ENCODE results near the gene ABCC4. TPM values are rescaled to one million over a fixed set of nuclear protein-coding genes. Genes with fewer than 3 reads are reported as not detected.

ABCC4 gene
- total and polyA plus RNA-seq, 2 donors (not counting 1 experiment from before 2014, with no cell fraction given) = 1.8 to 7.1 TPM

- intact Hi-C loops (cut with micrococcal nuclease) = no loop called here
- POLR2A ChIA-PET = no interaction called here
- no peaks in the 10 kb centered on the region for H3K79me2 ChIP-seq (ENCODE audit: control insufficient read depth, insufficient read depth, low read length)
- CTCF ChIA-PET = no interaction called here
- ATAC-seq (ENCODE audit: low read depth) = no peak
- no peaks in the 10 kb centered on the region for H3K36me3 ChIP-seq (replicated peaks in 1 of 2; ENCODE audit: control extremely low read depth in 1 of 2, control insufficient read depth in 1 of 2, extremely low read depth in 1 of 2, insufficient read depth in 2 of 2, low read length in 1 of 2)
- H3K27me3 Mint-ChIP-seq = peaks cover 17% of the 10 kb centered on the region
- H3K9me3 ChIP-seq (ENCODE audit: control extremely low read depth in 1 of 3, control insufficient read depth in 2 of 3, insufficient read depth in 1 of 3, low read length in 2 of 3) = no peaks in the 10 kb centered on the region
- no peak overlapping the region for H3K4me3 Mint-ChIP-seq
- peaks cover 0 to 3% (median 1%) of the 10 kb centered on the region in 4 experiments for H3K27me3 ChIP-seq (replicated peaks in 1 of 4; ENCODE audit: control extremely low read depth in 1 of 4, control insufficient read depth in 3 of 4, insufficient read depth in 4 of 4, low read length in 3 of 4)
- H3K9me3 Mint-ChIP-seq (ENCODE audit: insufficient read depth) = no peaks in the 10 kb centered on the region
- H3K4me2 ChIP-seq (replicated peaks; ENCODE audit: low read depth, low read length, poor library complexity, severe bottlenecking) = no peak overlapping the region
- no peak overlapping the region for H2AFZ ChIP-seq (ENCODE audit: insufficient read depth, low read depth, low read length, poor library complexity, severe bottlenecking)
- no peak overlapping the region for H3K9ac ChIP-seq (ENCODE audit: low read length)
- H3K4me3 ChIP-seq (ENCODE audit: control extremely low read depth in 1 of 5, extremely low read depth in 1 of 5, insufficient read depth in 1 of 5, low read depth in 2 of 5, low read length in 4 of 5) = no peak overlapping the region
- no peaks in the 10 kb centered on the region for H3K4me1 Mint-ChIP-seq
- H3K27ac Mint-ChIP-seq = no peak overlapping the region
- TF ChIP-seq CTCF (IDR thresholded peaks at IDR 0.05) (no peak), EZH2 (IDR thresholded peaks at IDR 0.05; ENCODE audit: borderline replicate concordance, insufficient read depth, low read depth, low read length, poor library complexity, severe bottlenecking) (no peak)
- no CpG with 5 or more reads among the region's 4 CpGs for WGBS (ENCODE audit: insufficient coverage)
- DNase-seq = no peak
- H4K20me1 ChIP-seq (ENCODE audit: control insufficient read depth, insufficient read depth, low read length, poor library complexity, severe bottlenecking) = no peaks in the 10 kb centered on the region
- no peak overlapping the region for H3K27ac ChIP-seq (ENCODE audit: low read length in 2 of 2)
- no peaks in the 10 kb centered on the region for H3K4me1 ChIP-seq (ENCODE audit: control insufficient read depth in 2 of 2, insufficient read depth in 2 of 2, low read length in 2 of 2)
Measured at GRCh38 chr13:95349267-95349666, 48.0 kb upstream of the ABCC4 start.

- H4K20me1 ChIP-seq (ENCODE audit: control insufficient read depth, insufficient read depth, low read length, poor library complexity, severe bottlenecking) = no peaks in the 10 kb centered on the region
- no peaks in the 10 kb centered on the region for H3K9me3 Mint-ChIP-seq (ENCODE audit: insufficient read depth)
- DNase-seq = no peak
- 100% methylated on average over 1 of the region's 3 CpGs for WGBS (ENCODE audit: insufficient coverage)
- TF ChIP-seq CTCF (IDR thresholded peaks at IDR 0.05) (no peak), EZH2 (IDR thresholded peaks at IDR 0.05; ENCODE audit: borderline replicate concordance, insufficient read depth, low read depth, low read length, poor library complexity, severe bottlenecking) (no peak)
- no peak overlapping the region for H3K27ac ChIP-seq (ENCODE audit: low read length in 2 of 2)
- ChIA-PET POLR2A (no interaction called here), CTCF (no interaction called here)
- intact Hi-C loops (cut with micrococcal nuclease) = no loop called here
- H3K36me3 ChIP-seq (replicated peaks in 1 of 2; ENCODE audit: control extremely low read depth in 1 of 2, control insufficient read depth in 1 of 2, extremely low read depth in 1 of 2, insufficient read depth in 2 of 2, low read length in 1 of 2) = no peaks in the 10 kb centered on the region
- H3K4me1 ChIP-seq (ENCODE audit: control insufficient read depth in 2 of 2, insufficient read depth in 2 of 2, low read length in 2 of 2) = no peaks in the 10 kb centered on the region
- peaks cover 0 to 3% (median 0%) of the 10 kb centered on the region in 4 experiments for H3K27me3 ChIP-seq (replicated peaks in 1 of 4; ENCODE audit: control extremely low read depth in 1 of 4, control insufficient read depth in 3 of 4, insufficient read depth in 4 of 4, low read length in 3 of 4)
- H3K9ac ChIP-seq (ENCODE audit: low read length) = no peak overlapping the region
- H3K4me3 Mint-ChIP-seq = no peak overlapping the region
- peaks cover 17% of the 10 kb centered on the region for H3K27me3 Mint-ChIP-seq
- no peak overlapping the region for H3K4me3 ChIP-seq (ENCODE audit: control extremely low read depth in 1 of 5, extremely low read depth in 1 of 5, insufficient read depth in 1 of 5, low read depth in 2 of 5, low read length in 4 of 5)
- no peak overlapping the region for H2AFZ ChIP-seq (ENCODE audit: insufficient read depth, low read depth, low read length, poor library complexity, severe bottlenecking)
- no peak for ATAC-seq (ENCODE audit: low read depth)
- no peak overlapping the region for H3K27ac Mint-ChIP-seq
- H3K4me2 ChIP-seq (replicated peaks; ENCODE audit: low read depth, low read length, poor library complexity, severe bottlenecking) = no peak overlapping the region
- no peaks in the 10 kb centered on the region for H3K79me2 ChIP-seq (ENCODE audit: control insufficient read depth, insufficient read depth, low read length)
- no peaks in the 10 kb centered on the region for H3K9me3 ChIP-seq (ENCODE audit: control extremely low read depth in 1 of 3, control insufficient read depth in 2 of 3, insufficient read depth in 1 of 3, low read length in 2 of 3)
- no peaks in the 10 kb centered on the region for H3K4me1 Mint-ChIP-seq
Measured at GRCh38 chr13:95343944-95344343, 42.7 kb upstream of the ABCC4 start.
